Prostate gland (tissue), 2 donors: ENCODE results near the gene KCTD18.

Source experiments
- CTCF ChIP-seq, 4 experiments: fragments of 200-600 bp in 2 of 4; fragments of 450-650 bp in 2 of 4; sonication (generic) in 2 of 4; IDR thresholded peaks; 1 replicate in 3 of 4; 2 replicates in 1 of 4; pipeline ENCODE4 v1.5.1; 2016 to 2019; ENCODE audit warnings: antibody characterized with exemption in 4 of 4, mild to moderate bottlenecking in 2 of 4, moderate library complexity in 2 of 4
- POLR2A ChIP-seq: fragments of 450-650 bp; IDR thresholded peaks from one replicate; pipeline ENCODE4 v1.6.1; 2016; ENCODE audit warnings: antibody characterized with exemption, mild to moderate bottlenecking
- POLR2AphosphoS5 ChIP-seq: sonication (generic); formaldehyde crosslinking; IDR thresholded peaks from one replicate; pipeline ENCODE4 v1.6.1; 2017; ENCODE audit warnings: antibody characterized with exemption

GRCh38 chr2:200459101-200459500 lies 50.8 kb downstream of the KCTD18 start:
- TF ChIP-seq POLR2AphosphoS5 (no peak), CTCF (IDR thresholded peaks at IDR 0.05) (no peak), POLR2A (no peak)
